GM21786 (cell line): Measurements from ENCODE around the gene ZNF678.
A peak's percentile ranks its signal among the peaks of the same experiment; 100 is the strongest.

Experiments
- ATAC-seq: cut with Tn5 transposase; IDR thresholded peaks from one replicate; pipeline ENCODE4 v1.9.1; 2021; ENCODE audit not compliant: unreplicated experiment

ZNF678 gene

DNA sequence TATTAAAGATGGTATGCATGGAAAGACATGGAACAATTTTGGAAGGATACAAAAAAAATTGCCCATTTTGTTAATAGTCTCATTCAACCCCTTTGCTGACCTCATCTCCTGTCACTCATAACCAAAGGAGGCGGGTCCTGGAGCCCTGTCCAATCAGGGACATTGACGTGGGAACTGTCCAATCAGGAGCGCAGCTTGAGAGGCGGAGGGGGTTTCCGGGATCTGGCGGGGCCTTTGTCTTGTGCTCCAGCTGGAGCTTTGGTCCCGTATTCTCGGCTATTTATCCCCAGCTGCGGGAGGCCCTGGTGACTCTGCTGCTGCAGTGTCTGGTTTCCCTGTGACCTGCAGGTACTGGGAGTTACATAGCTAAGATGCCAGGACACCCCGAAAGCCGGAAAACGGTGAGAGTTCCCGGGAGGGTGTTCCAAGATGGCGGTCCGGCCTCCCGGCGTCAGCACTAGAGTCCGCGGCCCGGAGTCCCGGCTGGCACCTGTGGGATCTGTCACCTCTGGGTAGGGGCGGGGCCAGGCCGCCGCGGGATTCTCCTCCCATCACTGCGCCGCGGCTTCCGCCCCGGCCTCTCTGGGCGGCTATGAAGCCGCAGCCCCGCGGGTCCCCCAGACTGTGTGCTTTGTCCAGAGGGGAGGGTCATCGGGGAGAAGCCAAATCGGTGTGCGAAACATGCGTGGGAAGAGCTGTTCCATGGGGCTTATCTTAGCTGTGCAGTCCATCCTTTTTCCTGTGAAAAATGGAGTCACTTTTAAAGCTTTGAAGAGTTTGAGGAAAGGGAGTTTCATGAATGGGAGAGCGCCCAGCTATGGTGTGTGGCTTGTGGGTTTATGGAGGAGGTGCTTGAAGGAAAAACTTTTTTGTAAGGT lies at the start of gene ZNF678:
Gene ZNF678, plus strand, starts transcription at position 233 of the 878 bp plus-strand sequence. CDS start 87,436 bp downstream, outside the sequence.
- peak; percentile 96 for ATAC-seq

DNA sequence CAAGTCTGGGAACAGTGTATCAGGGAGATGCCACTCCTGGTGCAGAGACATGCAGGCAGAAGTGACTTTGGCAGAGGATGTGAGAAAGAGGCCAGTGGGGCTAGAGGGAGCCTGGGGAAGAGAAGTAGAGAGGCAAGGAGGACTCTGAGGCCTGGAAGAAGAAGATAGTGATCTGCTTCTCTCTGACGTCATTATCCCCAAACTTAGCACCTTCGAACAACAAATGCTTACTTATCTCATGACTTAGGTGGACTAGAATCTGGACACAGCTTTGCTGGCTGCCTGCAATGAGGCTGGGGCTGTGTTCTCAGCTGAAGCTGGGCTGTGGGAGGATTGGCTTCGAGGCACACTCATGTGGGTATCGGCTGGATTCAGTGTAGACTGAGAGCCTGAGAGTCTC lies 44.5 kb upstream of the ZNF678 start:
- ATAC-seq: no peak

DNA sequence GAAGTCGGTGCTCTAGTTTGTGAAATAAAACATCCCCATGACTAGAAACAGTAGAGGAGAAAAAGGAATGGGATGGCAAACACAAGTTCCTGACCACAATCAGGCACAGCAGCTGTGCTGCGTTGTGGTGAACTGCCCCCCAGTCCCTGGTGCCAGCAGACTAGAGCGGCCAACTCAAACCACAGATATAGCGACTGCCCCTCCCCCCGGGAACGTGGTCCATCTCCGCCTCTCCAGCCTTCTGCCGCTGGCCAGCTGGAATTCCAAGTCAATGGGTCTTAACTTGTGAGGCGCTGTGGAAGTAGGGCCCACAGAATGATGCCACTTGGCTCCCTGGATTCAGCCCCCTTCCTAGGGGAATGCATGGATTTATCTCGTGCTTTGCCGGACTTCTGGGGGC lies 41.6 kb upstream of the ZNF678 start:
- ATAC-seq: no peak

DNA sequence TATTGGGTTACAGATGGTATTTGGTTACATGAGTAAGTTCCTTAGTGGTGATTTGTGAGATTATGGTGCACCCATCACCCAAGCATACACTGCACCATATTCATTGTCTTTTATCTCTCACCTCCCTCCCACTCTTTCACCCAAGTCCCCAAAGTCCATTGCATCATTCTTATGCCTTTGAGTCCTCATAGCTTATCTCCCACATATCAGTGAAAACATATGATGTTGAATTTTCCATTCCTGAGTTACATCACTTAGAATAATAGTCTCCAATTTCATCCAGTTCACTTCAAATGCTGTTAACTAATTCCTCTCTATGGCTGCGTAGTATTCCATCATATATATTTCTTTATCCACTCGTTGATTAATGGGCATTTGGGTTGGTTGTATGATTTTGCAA lies 36.8 kb upstream of the ZNF678 start:
- no peak for ATAC-seq

DNA sequence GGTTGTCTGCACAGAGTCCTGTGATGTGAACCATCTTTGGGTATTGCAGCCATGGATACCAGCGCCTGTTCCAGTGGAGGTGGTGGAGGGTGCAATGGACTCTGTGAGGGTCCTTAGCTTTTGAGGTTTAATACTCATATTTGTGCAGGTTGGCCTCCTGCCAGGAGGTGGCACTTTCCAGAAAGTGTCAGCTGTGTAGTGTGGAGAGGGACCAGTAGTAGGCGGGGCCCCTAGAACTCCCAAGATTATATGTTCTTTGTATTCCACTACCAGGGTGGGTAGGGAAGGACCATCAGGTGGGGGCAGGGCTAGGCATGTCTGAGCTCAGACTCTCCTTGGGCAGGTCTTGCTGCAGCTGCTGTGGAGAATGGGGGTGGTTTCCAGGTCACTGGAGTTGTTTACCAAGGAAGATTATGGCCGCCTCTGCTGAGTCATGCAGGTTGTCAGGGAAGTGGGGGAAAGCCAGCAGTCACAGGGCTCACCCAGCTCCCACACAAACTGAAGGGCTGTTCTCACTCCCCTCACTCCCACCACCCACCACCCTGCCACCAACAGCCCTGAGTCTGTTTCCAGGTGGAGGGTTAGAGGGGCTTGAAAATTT lies 31.2 kb upstream of the ZNF678 start:
- no peak for ATAC-seq

DNA sequence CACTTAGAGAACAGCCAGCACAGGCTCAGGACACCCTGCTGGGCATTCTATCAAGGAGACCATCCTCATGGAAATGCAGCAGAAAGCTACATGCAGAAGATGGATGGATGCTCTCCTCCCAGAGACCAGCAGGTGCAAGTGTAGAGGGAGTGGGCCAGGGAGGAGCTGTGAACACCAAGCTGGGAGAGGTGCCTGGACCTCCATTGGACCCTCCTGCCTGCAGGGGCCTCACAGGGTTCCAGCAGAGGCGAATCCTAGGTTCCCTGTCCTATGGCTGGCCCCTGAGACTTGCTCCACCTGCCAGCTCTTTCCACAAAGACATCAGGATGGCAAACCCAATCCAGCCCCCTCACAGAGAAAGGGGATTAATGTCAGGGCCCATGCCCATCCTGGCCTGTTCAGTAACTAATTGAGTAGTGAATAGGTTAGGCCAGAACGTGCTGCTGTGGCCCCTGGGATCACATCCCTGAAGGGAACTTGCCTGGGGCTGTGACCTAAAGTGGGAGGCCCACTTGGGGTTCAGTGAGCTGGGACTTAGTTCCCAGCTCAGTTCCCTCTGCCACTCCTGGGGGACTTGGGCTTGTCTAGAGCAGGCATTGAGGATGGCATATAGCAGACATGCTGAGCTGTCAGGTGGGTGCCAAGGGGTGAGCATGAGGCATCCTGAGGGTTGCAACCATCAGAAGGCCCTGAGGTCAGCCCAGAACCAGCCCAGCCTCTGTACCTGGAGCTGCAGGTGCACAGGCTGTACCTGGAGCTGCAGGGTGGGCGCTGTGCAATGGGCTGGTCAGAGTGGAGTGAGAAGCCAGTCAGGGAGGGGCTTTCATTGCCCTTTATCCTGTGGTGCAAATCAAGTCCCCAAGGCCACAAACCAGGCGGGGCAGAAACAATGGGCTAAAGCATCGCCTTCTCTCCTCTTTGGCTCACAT lies 22.9 kb upstream of the ZNF678 start:
- ATAC-seq: no peak

DNA sequence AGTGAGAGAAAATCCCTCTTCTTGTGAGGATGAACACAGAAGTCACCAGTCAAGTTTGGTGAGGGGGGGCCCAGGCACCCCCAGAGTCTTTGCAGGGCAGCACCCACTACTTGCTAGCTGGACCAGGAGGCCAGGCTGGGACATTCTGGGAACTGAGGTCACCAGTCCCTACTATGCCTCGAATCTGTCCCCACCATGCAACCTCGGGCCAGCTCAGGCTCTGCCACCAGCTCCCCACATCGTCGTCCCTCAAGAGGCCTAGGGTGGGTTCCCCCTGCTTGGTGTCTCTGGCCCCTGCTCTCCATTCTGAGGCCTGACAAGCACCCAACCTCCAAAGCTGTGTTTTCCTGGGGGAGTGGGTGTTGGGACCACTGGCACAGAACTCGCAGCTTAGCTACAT lies 22.2 kb upstream of the ZNF678 start:
- no peak for ATAC-seq

DNA sequence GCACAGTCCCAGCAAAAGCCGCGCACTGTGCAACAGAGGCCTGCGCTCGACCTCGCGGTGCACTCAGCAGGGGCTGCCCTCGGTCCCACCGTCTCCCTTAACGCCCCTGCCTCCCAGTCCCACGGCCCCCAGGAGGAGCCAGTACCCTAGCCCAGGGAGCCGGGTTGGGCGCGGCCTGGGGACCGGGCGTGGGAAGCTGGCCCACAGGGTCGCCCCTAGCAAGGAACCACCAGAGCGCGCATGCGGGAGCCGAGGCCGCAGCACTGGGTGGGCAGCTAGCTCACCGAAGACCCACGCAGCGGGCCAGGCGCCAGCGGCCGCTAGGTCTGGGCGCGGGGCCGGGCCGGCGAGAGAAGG lies 21.6 kb upstream of the ZNF678 start:
- no peak for ATAC-seq

DNA sequence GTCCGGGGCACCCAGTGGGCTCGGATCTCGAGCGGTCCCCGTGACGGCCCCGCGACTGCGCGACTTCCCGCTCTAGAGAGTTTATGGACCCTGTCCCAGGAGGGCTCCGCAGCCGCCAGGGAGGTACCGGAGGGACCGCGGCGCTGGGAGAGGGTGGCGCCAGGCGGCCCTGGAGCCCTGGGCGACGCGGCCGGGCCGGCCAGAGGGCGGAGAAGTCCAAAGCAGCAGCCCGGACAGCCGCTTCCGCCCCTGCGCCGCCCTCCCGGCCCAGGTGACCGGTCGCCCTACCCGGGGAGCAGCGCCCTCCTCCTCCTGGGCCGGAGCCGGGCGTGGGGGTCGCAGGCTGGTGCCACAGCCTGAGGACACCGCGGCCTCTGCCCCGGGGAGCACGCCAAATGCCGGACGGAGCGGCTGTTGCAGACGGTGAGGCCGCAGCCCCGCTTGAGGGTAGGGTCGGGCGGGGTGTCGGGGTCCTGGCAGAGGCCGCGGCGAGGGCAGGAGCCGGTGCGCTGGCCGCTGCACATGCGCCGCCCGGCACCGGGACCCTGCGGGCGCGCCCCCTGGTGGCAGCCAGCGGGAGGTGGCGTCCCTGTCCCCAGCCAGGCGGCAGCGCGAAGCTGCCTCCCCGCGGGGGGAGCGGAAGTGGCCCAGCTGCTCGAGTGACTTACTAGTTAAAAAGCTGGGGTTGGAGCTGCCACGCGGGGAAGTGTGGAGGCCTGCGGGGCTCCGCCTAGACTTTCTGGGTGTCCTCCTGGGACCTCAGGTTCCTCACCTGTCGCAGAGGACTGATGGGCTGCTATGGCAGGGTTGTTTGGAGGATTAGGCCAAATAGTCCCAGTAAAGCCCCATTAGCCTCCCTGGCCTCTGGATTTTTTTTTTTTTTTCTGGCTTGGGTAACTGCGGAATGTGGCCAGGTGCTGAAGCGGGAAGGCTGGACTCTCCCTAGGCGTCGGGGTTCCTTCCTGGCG lies 20.9 kb upstream of the ZNF678 start:
- peak; percentile 94 for ATAC-seq

DNA sequence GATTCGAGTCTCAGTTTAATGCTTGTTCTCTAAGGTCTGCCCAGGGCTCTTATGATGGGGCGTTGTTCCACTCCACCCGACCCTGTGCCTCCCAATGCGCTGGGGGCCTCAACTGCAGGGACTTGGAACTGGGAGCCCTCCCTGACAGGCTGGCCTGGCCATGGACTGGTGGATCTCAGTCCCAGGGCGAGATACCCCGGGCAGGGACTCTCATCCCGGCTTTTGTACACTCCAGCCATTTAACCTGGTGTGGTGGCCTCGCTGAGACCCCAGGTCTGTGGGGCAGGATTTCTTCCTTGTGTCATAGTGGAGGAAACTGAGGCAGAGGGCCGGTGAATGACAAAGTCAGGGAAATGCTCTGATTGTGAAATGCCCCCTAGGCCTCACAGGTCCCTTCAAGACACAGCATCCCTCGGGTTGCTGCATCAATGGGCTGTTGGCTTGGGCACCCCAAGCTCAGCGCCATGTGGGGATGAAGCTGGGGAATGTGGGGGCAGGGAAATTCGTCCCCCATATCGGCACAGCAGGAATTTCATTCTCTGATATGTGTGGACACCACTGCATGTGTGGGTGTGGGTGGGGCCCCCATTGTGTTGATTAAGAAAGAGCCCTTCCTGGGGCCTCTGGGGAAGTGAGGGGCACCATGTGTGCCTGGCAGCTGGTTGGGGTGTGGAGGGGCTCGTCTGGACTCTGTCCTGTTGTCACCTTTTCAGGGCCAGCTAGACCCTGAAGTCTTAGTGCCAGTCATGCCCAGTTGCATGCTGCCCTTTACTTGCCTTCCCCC lies 19.9 kb upstream of the ZNF678 start:
- ATAC-seq: no peak

DNA sequence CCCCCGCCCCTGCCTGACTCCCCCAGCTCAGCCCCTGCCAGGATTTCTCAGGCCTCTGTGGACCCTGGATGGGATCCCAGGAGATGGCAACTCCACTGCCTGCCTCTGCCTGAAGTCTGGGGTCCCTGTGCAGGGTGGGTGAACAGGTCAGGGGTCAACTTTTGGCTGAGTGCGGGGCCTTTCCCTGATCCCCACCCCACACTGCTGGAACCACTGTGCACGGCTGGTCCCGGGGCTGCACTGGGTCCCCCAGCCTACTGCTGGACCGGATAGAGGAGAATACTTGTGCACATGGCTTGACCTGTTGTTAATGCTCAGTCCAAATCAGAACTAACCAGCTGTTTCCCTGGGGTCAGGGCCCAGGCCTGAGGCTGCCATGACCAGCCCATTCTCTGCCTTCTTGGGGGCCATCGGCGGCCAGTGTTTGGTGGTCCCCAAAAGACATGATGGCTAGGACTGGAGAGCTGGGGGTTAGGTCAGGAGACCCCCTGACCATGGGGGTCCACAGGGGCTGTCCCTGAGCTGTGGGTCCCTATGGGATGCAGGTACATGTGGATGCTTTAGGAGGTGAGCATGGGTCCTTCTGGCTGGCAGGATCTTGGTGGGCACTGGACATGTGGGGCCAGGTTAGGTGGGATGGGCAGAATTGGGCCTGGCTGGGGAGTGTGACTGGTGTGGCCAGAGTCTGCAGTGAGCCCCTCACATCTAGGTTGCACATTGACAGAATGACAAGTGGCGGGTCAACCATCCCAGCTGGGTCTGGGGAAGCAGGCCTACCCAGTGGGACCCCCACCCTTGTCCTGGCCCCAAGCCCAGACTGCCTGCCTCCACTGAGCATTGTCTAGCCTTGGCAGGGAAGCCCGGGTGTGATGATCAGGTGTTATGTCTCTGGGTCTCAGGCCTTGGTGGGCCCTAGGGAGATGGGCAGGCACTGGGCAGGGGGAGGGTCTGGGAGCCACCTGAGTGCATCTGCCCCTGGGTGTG lies 19.0 kb upstream of the ZNF678 start:
- no peak for ATAC-seq

DNA sequence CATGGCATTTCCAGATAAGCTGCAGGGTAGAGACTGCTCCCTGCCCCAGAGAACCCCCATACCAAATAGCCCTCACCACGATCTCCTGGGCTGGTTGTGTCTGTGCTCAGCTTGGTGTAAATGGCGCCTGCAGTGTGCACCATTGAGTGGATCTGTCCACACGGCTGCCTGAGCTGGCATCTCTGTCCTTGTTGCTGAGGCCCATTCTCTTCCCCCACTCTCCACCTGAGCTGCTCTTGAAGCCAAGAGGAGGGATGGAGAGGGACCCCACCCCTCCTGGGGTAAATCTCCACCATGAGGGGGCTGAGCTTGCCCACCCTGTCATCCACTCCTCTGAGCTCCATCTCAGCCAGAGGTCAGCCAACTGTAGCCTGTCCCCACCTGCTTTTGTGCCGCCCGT lies 18.0 kb upstream of the ZNF678 start:
- ATAC-seq: no peak

DNA sequence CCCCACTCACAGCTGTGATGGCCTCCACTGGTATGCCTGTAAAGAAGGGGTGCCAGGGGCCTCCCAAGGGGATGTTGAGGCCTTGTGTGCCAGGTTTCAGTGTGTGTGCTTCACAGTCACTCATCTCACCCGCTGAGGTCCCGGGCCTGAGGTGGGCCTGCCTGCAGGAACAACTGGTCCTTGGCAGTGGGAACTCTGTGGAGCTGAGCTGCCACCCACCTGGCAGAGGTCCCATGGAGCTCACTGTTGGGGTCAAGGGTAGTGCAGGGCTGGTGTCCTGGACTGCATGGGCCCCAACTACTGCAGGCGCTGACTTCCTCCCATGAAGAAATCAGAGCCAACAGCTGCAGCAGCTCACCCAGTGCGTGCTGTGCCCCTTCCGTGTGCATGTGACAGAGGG lies 17.3 kb upstream of the ZNF678 start:
- no peak for ATAC-seq

DNA sequence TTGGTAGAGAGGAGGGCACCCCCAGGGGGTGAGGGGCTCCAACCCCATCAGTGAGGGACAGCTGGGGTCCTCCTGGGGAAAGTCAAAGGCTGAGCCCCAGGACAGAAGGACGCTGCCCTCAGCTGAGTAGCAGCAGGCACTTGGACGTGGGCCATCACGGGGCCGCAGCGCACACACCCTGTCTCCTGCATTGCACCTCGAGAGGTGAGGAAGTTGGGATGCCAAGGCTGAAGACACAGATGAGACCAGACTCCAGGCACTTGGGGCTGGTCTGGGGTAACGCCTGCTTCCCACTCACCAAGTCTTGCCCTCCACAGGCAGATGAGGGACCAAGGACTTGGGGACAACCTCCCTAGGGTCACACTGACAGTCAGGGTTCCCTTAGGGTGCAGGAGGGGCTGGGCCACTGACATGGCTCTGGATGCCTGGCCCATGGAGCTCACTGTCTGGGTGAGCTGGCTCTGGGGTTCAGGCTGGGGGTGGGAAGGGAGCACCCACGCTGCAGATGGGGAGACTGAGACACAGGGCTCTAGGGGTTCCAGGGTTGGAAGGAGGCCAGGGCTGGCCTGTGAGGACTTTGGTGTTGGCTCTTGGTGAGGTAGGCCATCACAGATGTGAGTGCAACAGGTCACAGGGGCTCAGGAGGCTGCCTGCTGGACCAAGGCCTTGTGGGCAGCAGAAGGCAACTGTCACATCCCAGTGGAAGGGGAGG lies 16.6 kb upstream of the ZNF678 start:
- ATAC-seq: no peak

DNA sequence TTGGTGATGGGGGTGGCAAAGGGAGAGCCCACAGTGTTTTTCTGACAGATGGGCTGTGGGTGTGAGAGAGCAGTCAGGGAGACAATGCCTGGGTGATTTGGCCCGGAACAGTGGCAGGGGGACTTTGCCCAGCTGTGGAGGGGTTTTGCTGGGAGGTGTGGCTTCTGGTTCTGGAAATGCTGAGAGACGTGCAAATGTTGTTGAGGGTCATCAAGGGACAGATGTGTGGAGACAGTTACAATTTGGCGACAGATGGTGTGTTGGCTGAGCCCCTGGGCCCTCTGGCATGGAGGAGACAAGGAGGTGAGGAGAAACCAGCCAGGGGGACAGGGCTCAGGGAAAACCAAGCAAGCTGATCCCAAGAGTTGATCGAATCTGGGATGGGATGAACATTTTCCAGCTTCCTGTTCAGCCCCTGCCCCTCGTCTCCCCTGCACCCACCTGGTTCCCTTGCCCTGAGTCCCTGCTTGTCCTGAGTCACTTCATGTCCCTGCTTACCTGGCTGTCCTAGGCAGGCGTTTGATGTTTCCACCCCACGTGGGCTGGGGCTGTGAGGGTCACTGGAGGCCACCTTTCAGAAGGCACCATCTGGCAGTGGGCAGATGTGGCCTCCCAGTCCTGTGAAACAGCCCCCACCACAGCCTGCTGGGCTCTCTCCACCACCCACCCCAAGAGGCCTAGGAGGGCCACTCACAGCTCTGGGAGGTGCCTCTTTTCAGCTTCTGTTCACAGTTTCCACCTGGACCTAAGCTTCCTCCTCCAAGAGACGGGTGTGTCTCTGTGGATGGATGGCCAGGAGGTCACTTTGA lies 15.8 kb upstream of the ZNF678 start:
- ATAC-seq: no peak

DNA sequence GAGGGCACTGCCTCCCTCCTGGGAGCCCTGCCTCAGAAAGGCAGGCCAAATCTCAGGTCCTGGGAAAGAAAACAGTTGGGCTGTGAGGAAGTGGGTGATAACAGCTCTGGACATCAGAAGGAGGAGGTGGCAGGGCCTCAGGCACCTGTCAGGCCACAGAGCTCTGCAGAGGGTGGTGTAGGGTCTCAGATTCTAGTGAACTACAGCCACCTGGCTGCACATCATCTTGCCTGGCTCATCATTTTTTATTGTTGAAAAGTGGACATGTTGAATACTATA lies 15.3 kb upstream of the ZNF678 start:
- no peak for ATAC-seq

DNA sequence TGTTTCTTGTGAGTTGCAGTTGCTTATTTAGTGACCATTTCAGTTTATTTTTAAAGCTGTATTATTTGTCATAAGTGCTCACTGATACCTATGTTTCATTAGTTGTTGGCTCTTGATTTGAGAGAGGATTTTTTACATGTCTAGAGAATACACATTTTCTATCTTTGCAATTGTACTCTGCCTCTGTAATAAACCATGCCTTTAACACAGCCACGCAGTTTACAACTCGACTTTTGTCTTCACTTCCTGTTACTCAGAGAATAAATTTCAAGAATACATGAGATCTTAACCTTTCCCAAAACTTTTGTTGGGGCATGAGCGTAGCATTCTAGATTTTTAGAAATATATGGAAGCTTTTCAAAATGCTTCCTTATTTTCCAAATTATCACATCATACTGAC lies 14.9 kb upstream of the ZNF678 start:
- no peak for ATAC-seq
